Fibroblast of gingiva (primary cell): ENCODE measurements around the gene RBM41.

Experiments used
- DNase-seq: peaks from one replicate; pipeline ENCODE4 v3.0.0-alpha.2; 2011; ENCODE audit warnings: low read depth

RBM41 gene

GRCh38 chrX:107025545-107025944 is 93.1 kb downstream of the RBM41 start:
- peak; percentile 22 for DNase-seq

GRCh38 chrX:107014936-107015335 is 103.7 kb downstream of the RBM41 start:
- DNase-seq: peak; percentile 68
